Central memory CD8-positive, alpha-beta T cell (primary cell): ENCODE data around the gene CPA1.
A peak's percentile ranks its signal among the peaks of the same experiment; 100 is the strongest.

Source experiments
- ATAC-seq: fragments of 150-1000 bp; cut with Tn5 transposase; replicated peaks from 2 replicates; pipeline ENCODE4 v1.10.0; 2022; ENCODE audit warnings: mild to moderate bottlenecking, moderate FRiP score, moderate number of reproducible peaks; ENCODE audit not compliant: poor library complexity, severe bottlenecking; ENCODE audit errors: extremely low read depth
- DNase-seq, 2 donors: peaks; one replicate each; pipeline ENCODE4 v3.0.0; 2021; ENCODE audit warnings: low spot score in 2 of 2
- H3K27ac Mint-ChIP-seq: one replicate; pipeline ENCODE4 v1.8.0; 2022; ENCODE audit warnings: low read depth, mild to moderate bottlenecking, moderate library complexity, mixed read lengths
- H3K27me3 Mint-ChIP-seq: one replicate; pipeline ENCODE4 v1.8.0; 2022; ENCODE audit warnings: mixed read lengths
- H3K36me3 Mint-ChIP-seq: one replicate; pipeline ENCODE4 v1.8.0; 2022; ENCODE audit warnings: mild to moderate bottlenecking, moderate library complexity, mixed read lengths; ENCODE audit not compliant: insufficient read depth
- H3K4me1 Mint-ChIP-seq: one replicate; pipeline ENCODE4 v1.8.0; 2022; ENCODE audit warnings: mixed read lengths
- H3K4me3 Mint-ChIP-seq: one replicate; pipeline ENCODE4 v1.8.0; 2022; ENCODE audit warnings: mild to moderate bottlenecking, moderate library complexity, mixed read lengths
- H3K9me3 Mint-ChIP-seq: one replicate; pipeline ENCODE4 v1.8.0; 2022; ENCODE audit warnings: mixed read lengths

The CPA1 gene

DNA sequence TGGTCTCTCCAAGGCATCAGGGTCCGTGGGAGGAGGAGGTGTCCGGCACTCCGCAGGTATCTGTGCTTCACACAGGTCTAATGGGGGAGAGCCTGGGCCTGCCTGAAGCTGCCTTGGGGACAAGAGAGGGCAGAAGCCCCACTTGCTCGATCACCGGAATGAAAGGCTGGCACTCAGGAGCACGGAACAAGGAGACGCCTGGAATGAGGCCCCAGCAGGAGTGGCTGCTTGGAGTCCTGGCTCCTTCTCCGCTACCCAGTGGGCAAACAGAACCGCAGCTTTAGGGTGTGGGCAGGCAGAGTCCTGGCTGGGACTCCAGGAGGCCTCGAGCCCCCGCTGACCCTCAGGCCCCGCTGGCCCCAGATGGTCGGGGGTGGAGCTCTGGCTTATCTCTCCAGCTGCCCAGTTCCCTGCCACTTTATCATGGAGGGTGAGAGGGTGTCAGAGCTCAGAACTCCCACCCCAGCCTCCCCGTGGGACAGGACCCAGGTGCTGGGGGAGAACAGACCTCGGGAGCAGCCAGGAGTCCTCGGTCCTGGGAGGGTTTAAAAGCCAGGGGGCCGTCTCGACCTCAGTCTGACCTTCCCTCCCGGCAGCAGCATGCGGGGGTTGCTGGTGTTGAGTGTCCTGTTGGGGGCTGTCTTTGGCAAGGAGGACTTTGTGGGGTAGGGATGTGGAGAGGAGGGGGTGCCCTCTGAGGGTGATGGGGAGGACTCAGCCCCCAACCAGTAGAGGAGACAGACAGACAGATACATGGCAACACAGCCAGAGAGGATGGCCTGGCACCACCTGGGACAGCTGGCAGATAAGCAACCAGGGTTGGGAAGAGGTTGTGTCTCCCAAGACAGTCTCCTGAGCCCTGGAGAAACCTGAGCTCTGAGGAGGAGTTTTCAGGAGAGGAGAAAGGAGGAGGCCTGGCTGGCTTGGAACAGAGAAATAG lies at the start of gene CPA1:
CPA1 (plus strand) TSS at position 574 of the 940 bp plus-strand sequence; CDS start at position 601, 27 bp downstream.
- Mint-ChIP-seq H3K27me3 (peaks cover 8% of the 10 kb centered on the region), H3K4me1 (no peaks in the 10 kb centered on the region), H3K9me3 (peaks cover 9% of the 10 kb centered on the region), H3K27ac (no peak within 1 kb of the TSS), H3K36me3 (no peaks in the 10 kb centered on the region), H3K4me3 (no peak within 1 kb of the TSS)
- DNase-seq (no peak), ATAC-seq (no peak)

DNA sequence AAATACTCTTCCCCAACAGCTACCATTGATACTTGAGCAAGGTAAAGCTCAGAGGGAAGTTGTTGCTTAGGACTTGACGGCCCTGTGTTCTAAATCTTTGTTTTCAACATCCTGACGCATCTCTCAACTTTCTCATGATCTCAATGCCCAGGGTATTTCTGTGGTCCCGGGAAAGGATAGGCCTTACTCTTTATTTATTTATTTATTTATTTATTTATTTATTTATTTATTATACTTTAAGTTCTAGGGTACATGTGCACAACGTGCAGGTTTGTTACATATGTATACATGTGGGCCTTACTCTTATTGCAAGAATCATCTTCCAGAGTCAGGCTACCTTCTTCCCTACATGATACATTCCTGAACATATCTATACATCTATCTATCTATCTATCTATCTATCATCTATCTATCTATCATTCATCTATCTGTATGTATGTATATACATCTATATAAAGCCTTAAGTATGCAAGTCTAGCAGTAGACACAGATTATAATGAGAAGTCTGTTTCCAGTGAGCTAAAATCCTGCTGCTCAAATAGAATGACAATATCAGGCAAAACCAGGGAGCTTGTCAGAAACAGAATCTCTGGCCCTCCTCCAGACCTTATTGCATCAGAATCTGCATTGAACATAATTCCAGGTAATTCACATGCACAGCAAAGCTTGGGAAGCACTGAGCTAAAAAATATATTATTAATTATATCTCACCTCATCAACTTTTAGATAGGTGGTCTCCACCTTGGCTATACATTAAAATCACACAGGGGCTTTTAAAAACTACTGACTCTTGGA lies 47.8 kb upstream of the CPA1 start:
- Mint-ChIP-seq H3K27ac (no peak overlapping the region), H3K4me1 (no peaks in the 10 kb centered on the region), H3K27me3 (peaks cover 38% of the 10 kb centered on the region), H3K9me3 (no peaks in the 10 kb centered on the region), H3K36me3 (no peaks in the 10 kb centered on the region), H3K4me3 (no peak overlapping the region)
- ATAC-seq (no peak), DNase-seq (no peak)

DNA sequence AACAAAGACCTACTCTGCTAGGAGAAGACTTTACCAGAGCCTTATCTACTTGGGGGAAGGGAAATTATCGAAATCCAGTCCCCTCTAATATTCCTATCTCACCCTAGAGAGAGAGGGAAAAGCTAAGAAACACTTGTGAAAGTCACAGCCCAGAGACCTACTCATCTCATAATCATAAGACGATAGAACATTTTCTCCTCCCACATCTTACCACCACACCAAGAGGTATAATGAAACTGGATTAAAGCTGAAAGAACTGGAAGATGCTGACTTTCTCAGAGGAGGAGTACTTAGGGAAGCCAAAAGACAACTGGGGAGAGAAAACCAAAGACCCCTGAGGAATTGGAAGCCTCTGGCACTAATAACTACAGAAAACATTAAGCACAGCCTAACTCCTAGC lies 46.5 kb upstream of the CPA1 start:
- H3K27me3 Mint-ChIP-seq: peaks cover 38% of the 10 kb centered on the region
- H3K9me3 Mint-ChIP-seq: no peaks in the 10 kb centered on the region
- DNase-seq (no peak), ATAC-seq (no peak)
- no peaks in the 10 kb centered on the region for H3K36me3 Mint-ChIP-seq
- H3K4me3 Mint-ChIP-seq: no peak overlapping the region
- no peak overlapping the region for H3K27ac Mint-ChIP-seq
- no peaks in the 10 kb centered on the region for H3K4me1 Mint-ChIP-seq

DNA sequence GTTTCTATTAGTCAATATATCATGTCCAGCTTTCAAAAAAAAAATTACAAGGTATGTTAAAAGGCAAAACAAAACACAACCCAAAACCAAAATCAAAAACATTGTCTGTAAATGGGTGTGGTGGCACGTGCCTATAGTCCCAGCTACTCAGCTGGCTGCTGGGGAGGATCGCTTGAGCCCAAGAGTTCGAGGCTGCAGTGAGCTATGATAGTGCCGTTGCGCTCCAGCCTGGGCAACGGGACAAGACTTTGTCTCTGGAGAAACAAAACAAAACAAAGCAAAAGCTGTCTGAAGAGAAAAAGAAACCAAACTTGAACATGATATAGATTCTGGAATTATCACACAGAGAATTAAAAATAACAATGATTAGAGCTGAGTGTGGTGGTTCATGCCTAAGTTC lies 46.0 kb upstream of the CPA1 start:
- Mint-ChIP-seq H3K4me3 (no peak overlapping the region), H3K36me3 (no peaks in the 10 kb centered on the region), H3K4me1 (no peaks in the 10 kb centered on the region), H3K9me3 (no peaks in the 10 kb centered on the region), H3K27me3 (peaks cover 38% of the 10 kb centered on the region), H3K27ac (no peak overlapping the region)
- DNase-seq (no peak), ATAC-seq (no peak)

DNA sequence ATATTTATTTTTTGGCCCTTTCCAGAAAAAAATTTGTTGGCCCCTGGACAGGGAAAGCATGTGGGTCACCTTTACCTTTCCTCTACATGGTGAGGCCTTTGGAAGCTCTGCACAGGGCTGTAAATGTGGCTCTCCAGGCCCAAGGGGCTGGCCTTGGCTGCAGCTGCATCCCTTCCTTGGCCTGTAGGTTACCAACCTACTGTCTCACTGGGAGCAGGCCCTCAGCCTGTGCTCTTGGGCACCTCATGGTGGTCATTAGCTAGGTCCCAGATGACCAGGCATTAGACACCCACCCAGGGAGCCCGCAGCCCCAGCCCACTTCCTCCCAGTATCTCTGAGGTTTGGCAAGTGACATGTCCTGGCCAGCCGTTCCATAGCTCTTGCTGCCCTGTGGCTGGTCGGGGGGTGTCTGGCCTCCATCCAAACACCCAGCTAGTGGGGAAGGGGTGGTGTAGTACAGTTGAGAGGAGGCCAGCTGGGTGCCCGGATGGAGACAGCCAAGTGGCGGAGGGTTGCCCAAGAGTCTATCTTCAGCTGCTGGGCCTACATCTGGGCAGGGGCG lies 42.8 kb upstream of the CPA1 start:
- DNase-seq (no peak), ATAC-seq (no peak)
- Mint-ChIP-seq H3K9me3 (no peaks in the 10 kb centered on the region), H3K4me1 (no peaks in the 10 kb centered on the region), H3K27me3 (peaks cover 30% of the 10 kb centered on the region), H3K36me3 (no peaks in the 10 kb centered on the region), H3K4me3 (no peak overlapping the region), H3K27ac (no peak overlapping the region)

DNA sequence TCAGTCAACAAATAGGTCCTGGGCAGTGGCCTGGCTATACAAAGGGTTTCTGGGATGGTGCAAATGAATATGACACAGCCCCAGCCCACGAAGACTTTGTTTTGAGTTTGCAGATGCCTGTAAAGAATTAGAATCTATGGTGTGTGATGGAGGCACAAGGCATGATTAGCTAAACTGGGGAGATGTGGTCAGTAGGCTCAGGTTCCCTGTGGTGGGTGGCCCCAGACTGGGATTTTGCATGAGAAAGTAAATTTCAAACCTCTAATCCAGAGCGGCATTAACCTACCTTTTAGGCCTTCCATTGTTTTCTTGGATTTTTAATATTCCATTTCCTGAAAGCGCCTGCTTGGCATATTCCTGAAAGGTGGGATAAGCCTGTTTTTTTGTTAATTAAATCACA lies 42.1 kb upstream of the CPA1 start:
- no peaks in the 10 kb centered on the region for H3K36me3 Mint-ChIP-seq
- no peak overlapping the region for H3K4me3 Mint-ChIP-seq
- ATAC-seq (no peak), DNase-seq (no peak)
- no peaks in the 10 kb centered on the region for H3K4me1 Mint-ChIP-seq
- H3K27me3 Mint-ChIP-seq: peaks cover 37% of the 10 kb centered on the region
- no peaks in the 10 kb centered on the region for H3K9me3 Mint-ChIP-seq
- no peak overlapping the region for H3K27ac Mint-ChIP-seq

DNA sequence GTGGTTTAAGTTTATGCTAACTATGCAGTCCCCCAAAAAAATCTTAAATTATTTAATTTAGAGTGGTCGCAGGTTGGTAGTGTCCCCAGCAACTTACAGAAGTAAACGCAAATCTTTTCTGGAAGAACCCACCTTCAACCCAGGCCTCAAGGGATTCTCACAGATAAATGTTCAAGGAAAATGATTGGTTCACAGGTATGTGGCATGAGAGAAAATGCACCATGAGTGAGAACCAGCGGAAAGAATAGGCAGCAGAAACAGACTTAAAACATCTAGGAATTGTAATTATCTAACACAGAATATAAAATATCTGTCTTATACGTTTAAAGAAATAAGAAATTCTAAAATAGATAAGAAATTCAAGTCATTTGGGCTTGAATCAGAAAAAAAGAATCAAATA lies 38.4 kb upstream of the CPA1 start:
- no peaks in the 10 kb centered on the region for H3K4me1 Mint-ChIP-seq
- no peak overlapping the region for H3K4me3 Mint-ChIP-seq

DNA sequence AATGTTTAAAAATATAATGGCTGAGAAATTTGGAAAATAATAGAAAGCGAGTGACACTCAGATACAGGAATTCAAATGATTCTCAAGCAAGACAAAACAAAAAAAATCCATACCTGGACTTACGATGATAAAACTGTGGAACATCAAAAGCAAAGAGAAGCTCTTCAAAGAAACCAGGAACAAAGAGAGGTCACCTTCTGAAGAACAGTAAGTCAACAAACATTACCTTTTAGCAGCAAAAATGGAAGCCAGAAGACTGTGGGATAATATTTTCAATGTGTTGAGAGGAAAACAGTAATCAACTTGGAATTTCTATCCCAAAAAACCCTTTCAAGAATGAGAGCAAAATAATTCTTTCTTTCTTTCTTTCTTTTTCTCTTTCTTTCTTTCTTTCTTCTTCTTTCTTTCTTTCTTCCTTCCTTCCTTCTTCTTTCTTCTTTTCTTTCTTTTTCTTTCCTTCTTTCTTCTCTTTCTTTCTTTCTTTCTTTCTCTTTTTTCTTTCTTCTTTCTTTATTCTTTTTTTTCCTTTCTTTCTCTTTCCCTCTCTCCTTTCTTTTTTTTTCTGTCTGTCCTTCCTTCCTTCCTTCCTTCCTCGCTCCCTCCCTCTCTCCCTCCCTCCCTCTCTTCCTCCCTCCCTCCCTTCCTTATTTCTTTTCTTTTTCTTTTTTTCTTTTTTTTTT lies 37.5 kb upstream of the CPA1 start:
- H3K9me3 Mint-ChIP-seq: no peaks in the 10 kb centered on the region
- no peak overlapping the region for H3K4me3 Mint-ChIP-seq
- ATAC-seq (no peak), DNase-seq (no peak)
- no peaks in the 10 kb centered on the region for H3K36me3 Mint-ChIP-seq
- H3K27ac Mint-ChIP-seq: peak overlapping the region; percentile 47
- H3K4me1 Mint-ChIP-seq: no peaks in the 10 kb centered on the region
- H3K27me3 Mint-ChIP-seq: peaks cover 42% of the 10 kb centered on the region

More for the DNA sequence above, 38.4 kb upstream of the CPA1 start:
- no peaks in the 10 kb centered on the region for H3K9me3 Mint-ChIP-seq
- peaks cover 33% of the 10 kb centered on the region for H3K27me3 Mint-ChIP-seq
- no peaks in the 10 kb centered on the region for H3K36me3 Mint-ChIP-seq
- ATAC-seq (no peak), DNase-seq (no peak)
- H3K27ac Mint-ChIP-seq: no peak overlapping the region

DNA sequence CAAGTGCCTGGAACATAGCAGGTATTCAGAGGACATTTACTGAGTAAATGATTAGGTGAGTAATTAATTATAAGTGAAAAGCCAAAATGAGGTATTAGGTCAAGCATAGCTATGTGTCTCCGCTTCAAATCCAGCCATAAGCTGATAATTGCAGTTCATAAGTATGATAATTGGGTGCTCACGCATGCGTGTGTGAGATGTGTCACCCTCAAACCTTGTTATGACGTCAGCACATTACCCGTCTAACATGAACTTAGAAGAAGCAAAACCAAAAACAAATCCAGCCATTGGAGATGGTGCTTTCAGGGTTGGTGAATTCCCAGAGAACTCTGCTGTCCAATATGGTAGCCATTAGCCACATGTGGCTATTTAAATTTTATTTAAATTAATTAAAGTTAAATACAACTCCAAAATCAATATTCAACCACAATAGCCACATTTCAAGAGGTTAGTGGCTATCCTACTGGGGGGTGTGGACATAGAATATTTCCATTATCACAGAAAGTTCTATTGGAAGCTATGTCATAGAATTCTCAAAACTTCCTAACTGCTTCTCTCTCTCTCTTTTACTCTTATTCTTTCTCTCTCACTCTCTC lies 35.9 kb upstream of the CPA1 start, which contains the start of gene CPA5:
CPA5 (plus strand) TSS at position 546 of the 596 bp plus-strand sequence. CDS start 1,670 bp downstream, outside the sequence.
- DNase-seq (no peak), ATAC-seq (no peak)
- peaks cover 52% of the 10 kb centered on the region for H3K27me3 Mint-ChIP-seq
- H3K4me3 Mint-ChIP-seq: no peak within 1 kb of the TSS
- no peaks in the 10 kb centered on the region for H3K36me3 Mint-ChIP-seq
- H3K4me1 Mint-ChIP-seq: no peaks in the 10 kb centered on the region
- no peaks in the 10 kb centered on the region for H3K9me3 Mint-ChIP-seq
- H3K27ac Mint-ChIP-seq: no peak within 1 kb of the TSS

DNA sequence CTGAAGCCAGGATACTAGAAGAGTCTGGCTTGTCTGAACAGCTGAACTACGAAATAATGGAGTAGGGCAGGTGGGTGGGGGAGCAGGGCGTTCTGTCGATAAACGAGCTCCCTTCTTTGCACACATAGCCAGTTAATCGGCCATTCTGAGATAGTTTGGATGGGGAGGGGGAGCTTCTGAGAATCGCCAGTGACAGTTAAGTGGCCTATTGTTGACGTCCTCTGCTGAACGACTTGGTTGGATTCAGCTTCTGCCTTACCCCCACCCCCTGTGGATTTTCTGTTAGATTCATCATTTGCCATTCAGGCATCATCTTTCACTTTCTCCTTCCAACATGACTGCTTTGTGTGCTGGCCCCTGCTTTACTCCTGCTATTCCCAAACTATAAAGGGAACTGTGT lies 35.2 kb upstream of the CPA1 start:
- ATAC-seq (no peak), DNase-seq (no peak)
- Mint-ChIP-seq H3K36me3 (no peaks in the 10 kb centered on the region), H3K4me1 (no peaks in the 10 kb centered on the region), H3K27ac (no peak overlapping the region), H3K27me3 (peaks cover 58% of the 10 kb centered on the region), H3K9me3 (no peaks in the 10 kb centered on the region), H3K4me3 (no peak overlapping the region)

DNA sequence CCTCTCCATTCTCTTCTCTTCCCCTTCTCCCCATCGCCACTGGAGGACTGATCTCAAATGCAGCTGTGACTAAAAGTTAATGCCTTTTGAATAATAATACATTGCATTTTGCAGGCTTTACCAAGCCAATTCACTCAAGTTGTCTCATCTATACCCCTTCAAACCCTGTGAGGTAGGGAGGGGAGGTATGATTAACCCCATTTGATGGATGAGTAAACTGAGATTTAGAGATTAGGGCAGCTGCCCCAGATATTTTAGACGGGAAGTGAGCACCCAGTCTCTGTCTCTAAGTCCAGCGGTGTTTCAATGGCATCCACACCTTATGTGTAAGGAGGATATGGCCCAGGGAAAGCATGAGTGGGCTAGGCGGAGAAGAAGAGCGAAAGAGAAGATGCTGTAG lies 34.6 kb upstream of the CPA1 start:
- no peak for ATAC-seq
- peaks cover 63% of the 10 kb centered on the region for H3K27me3 Mint-ChIP-seq
- H3K36me3 Mint-ChIP-seq: no peaks in the 10 kb centered on the region
- no peaks in the 10 kb centered on the region for H3K4me1 Mint-ChIP-seq
- H3K4me3 Mint-ChIP-seq: no peak overlapping the region
- no peaks in the 10 kb centered on the region for H3K9me3 Mint-ChIP-seq
- H3K27ac Mint-ChIP-seq: no peak overlapping the region
- DNase-seq: no peak
